Smooth muscle cell of bladder (primary cell): Measurements from ENCODE around the gene C1orf167. TPM values are rescaled to one million over a fixed set of nuclear protein-coding genes. Genes with fewer than 3 reads are reported as not detected.

Source experiments
- total RNA-seq: library from RNA; depleted of rRNA; stranded (reverse); fragments of >200 nt; gene quantifications from 2 replicates; pipeline ENCODE4 v1.2.3, GENCODE V29; 2014

C1orf167 gene
- 0.57 and 1.0 TPM in 2 replicates for total RNA-seq

GRCh38 chr1:11761988-11762406 lies at the start of gene C1orf167:
Gene C1orf167 (plus strand): TSS chr1:11762193. CDS start chr1:11764401, 2,208 bp downstream.

GRCh38 chr1:11735854-11736745 lies 25.9 kb upstream of the C1orf167 start, which contains the start of gene AGTRAP:
Gene AGTRAP (plus strand): TSS chr1:11736136. CDS start chr1:11736209, 73 bp downstream.

GRCh38 chr1:11805422-11806306 lies 43.7 kb downstream of the C1orf167 start, which contains the start of the genes CLCN6 and MTHFR:
Gene CLCN6 (plus strand): TSS chr1:11806191. CDS start chr1:11806263, 72 bp downstream.
Gene MTHFR (minus strand): TSS chr1:11805964. CDS start chr1:11803116, 2,848 bp downstream.

Other genes with a start within 250 kb of the C1orf167 start
- gene FBXO2, start 107.8 kb upstream of the C1orf167 start, total RNA-seq: 1.7 and 2.8 TPM in 2 replicates
- 12.8 and 13.7 TPM in 2 replicates for gene FBXO44, start 107.3 kb upstream of the C1orf167 start, total RNA-seq
- gene FBXO6, start 98.0 kb upstream of the C1orf167 start, total RNA-seq: 8.0 and 8.3 TPM in 2 replicates
- gene MAD2L2, start 81.0 kb upstream of the C1orf167 start, total RNA-seq: 31.5 and 32.6 TPM in 2 replicates
- not detected in 2 replicates for gene DRAXIN, start 70.5 kb upstream of the C1orf167 start, total RNA-seq
- gene AGTRAP, start 26.1 kb upstream of the C1orf167 start, total RNA-seq: 49.1 and 64.1 TPM in 2 replicates
- 26.2 and 33.7 TPM in 2 replicates for gene MTHFR, start 43.8 kb downstream of the C1orf167 start, total RNA-seq
- 8.0 and 11.6 TPM in 2 replicates for gene CLCN6, start 44.0 kb downstream of the C1orf167 start, total RNA-seq
- gene NPPA, start 85.6 kb downstream of the C1orf167 start, total RNA-seq: not detected in 2 replicates
- not detected in 2 replicates for gene NPPB, start 96.8 kb downstream of the C1orf167 start, total RNA-seq
- 47.4 and 64.3 TPM in 2 replicates for gene KIAA2013, start 164.2 kb downstream of the C1orf167 start, total RNA-seq
- gene PLOD1, start 172.5 kb downstream of the C1orf167 start, total RNA-seq: 256 and 451 TPM in 2 replicates
- gene MFN2, start 218.3 kb downstream of the C1orf167 start, total RNA-seq: 37.8 and 50.9 TPM in 2 replicates